Adrenal gland (tissue), 12 donors: ENCODE measurements around the gene ACY1. TPM values are rescaled to one million over a fixed set of nuclear protein-coding genes. Genes with fewer than 3 reads are reported as not detected.

Source experiments
- DNase-seq, 7 donors: peaks; one replicate each; pipeline ENCODE4 v3.0.0-alpha.2; 2019 to 2020
- H3K27ac ChIP-seq, 5 donors: fragments of 200-600 bp; sonication (generic) in 4 of 5; 1 replicate in 3 of 5; 2 replicates in 2 of 5; pipeline versions ENCODE4 v1.5.1 to v1.8.0; 2016 to 2020; ENCODE audit warnings: mild to moderate bottlenecking in 1 of 5
- H3K27me3 ChIP-seq: fragments of 200-600 bp; 2 replicates; pipeline ENCODE4 v1.8.0; 2021
- H3K36me3 ChIP-seq, 2 donors: fragments of 200-600 bp; replicated peaks in 1 of 2; 1 replicate in 1 of 2; 2 replicates in 1 of 2; pipeline versions ENCODE4 v1.5.1 to v1.8.0; 2018 to 2022
- H3K4me1 ChIP-seq, 2 donors: fragments of 200-600 bp; replicated peaks in 1 of 2; 1 replicate in 1 of 2; 2 replicates in 1 of 2; pipeline versions ENCODE4 v1.5.1 to v1.8.0; 2018 to 2021
- H3K4me3 ChIP-seq, 4 donors: fragments of 200-600 bp; sonication (generic) in 3 of 4; one replicate each; pipeline ENCODE4 v1.5.1; 2016 to 2018
- H3K9me3 ChIP-seq, 3 donors: fragments of 200-600 bp; sonication (generic) in 1 of 3; replicated peaks in 1 of 3; 1 replicate in 2 of 3; 2 replicates in 1 of 3; pipeline versions ENCODE4 v1.5.1 to v1.8.0; 2016 to 2021
- CTCF ChIP-seq, 6 experiments: fragments of 450-650 bp in 4 of 6; fragments of 200-600 bp in 2 of 6; sonication (generic) in 1 of 6; IDR thresholded peaks; 1 replicate in 5 of 6; 2 replicates in 1 of 6; pipeline versions ENCODE4 v1.5.1 to v1.8.0; 2016 to 2021; ENCODE audit warnings: antibody characterized with exemption in 6 of 6, mild to moderate bottlenecking in 2 of 6, moderate library complexity in 1 of 6
- POLR2A ChIP-seq, 2 donors: fragments of 450-650 bp; IDR thresholded peaks; one replicate each; pipeline ENCODE4 v1.6.1; 2017; ENCODE audit warnings: antibody characterized with exemption in 2 of 2, mild to moderate bottlenecking in 2 of 2, moderate library complexity in 1 of 2
- WGBS, 4 donors: extraction: QIAGEN DNeasy Blood & Tissue Kit in 2 of 4; methylation state at CpG; one replicate each; pipeline versions ENCODE4 v1.1.5 to v1.1.7; 2013 to 2017; 5-methylcytosine and 5-hydroxymethylcytosine counted together
- intact Hi-C, 2 donors: fragments of 100-400 bp; cut with DNase I; formaldehyde crosslinking; loops; one replicate each; pipeline versions ENCODE4 v1.14.1 to v1.15.0; 2022 to 2023
- polyA plus RNA-seq, 3 donors: library from polyadenylated mRNA; stranded (reverse); fragments of 200-250 nt in 2 of 3; fragments of 350-450 nt in 1 of 3; fragmentation: Illumina TruSeq in 1 of 3; extraction: RNeasy Lipid Tissue Mini Kit (QIAGEN cat#74804) in 1 of 3; gene quantifications; one replicate each; pipeline ENCODE4 v1.2.3, GENCODE V29; 2013 to 2014
- total RNA-seq, 9 donors: library from RNA; depleted of rRNA in 4 of 9; stranded (reverse); fragments of >200 nt in 4 of 9; fragments of 120-200 nt in 1 of 9; fragmentation: NEBNext Ultra II Directional in 1 of 9; extraction: Animal tissue kit (Norgen Biotek cat#: 25700) in 1 of 9; gene quantifications; one replicate each; pipeline versions ENCODE4 v1.1.0 to v1.2.4, GENCODE V29; 2013 to 2023
- donor health status: healthy with polysubstance abuse.
- donor health status: Bipolar disorder and iron deficiency.
- donor health status: DM: yes; HTN: yes; CAD: no.
- donor health status: DM: no; HTN: no; CAD: no.
- donor health status: DM: no; HTN: no; CAD: no.
- donor health status: DM: yes; HTN: yes; CAD: no.

Gene ACY1
- total and polyA plus RNA-seq, 12 donors, result 37.3 to 122 (median 74.2) TPM

GRCh38 chr3:51955893-51956770 is 27.2 kb upstream of the ACY1 start:
- peak; percentile 55 to 80 (median 65) for DNase-seq
- H3K9me3 ChIP-seq, result no peaks in the 10 kb centered on the region
- H3K4me1 ChIP-seq, result peaks cover 9 to 11% of the 10 kb centered on the region in 2 donors
- peak overlapping the region in 4 of 5 donors; percentile 44 to 80 (median 72) for H3K27ac ChIP-seq
- intact Hi-C loops, result no loop called here
- TF ChIP-seq CTCF (IDR thresholded peaks at IDR 0.05) (peak; percentile 5 to 73 (median 34)), POLR2A (IDR thresholded peaks at IDR 0.05) (peak in 1 of 2 donors; percentile 15)
- H3K27me3 ChIP-seq, result no peaks in the 10 kb centered on the region
- peaks cover 0 to 8% of the 10 kb centered on the region in 2 donors for H3K36me3 ChIP-seq
- H3K4me3 ChIP-seq, result peak overlapping the region in 1 of 4 donors; percentile 63
- WGBS, 4 donors, result 3 to 27% (median 5%) methylated on average over 7 to 97 of the region's 97 CpGs

GRCh38 chr3:51957520-51958205 is 25.7 kb upstream of the ACY1 start:
- no peak overlapping the region for H3K4me3 ChIP-seq

GRCh38 chr3:51958603-51959521 is 24.5 kb upstream of the ACY1 start:
- intact Hi-C loops, result no loop called here
- no peak for DNase-seq
- H3K27ac ChIP-seq, result no peak overlapping the region
- peaks cover 9 to 11% of the 10 kb centered on the region in 2 donors for H3K4me1 ChIP-seq
- peaks cover 0 to 8% of the 10 kb centered on the region in 2 donors for H3K36me3 ChIP-seq
- no peaks in the 10 kb centered on the region for H3K9me3 ChIP-seq
- H3K27me3 ChIP-seq, result no peaks in the 10 kb centered on the region
- TF ChIP-seq POLR2A (IDR thresholded peaks at IDR 0.05) (no peak), CTCF (IDR thresholded peaks at IDR 0.05) (no peak)
- no peak overlapping the region for H3K4me3 ChIP-seq
- 94 to 95% (median 94%) methylated on average over 15 to 20 of the region's 20 CpGs for WGBS, 4 donors

More at GRCh38 chr3:51957520-51958205, 25.7 kb upstream of the ACY1 start:
- TF ChIP-seq CTCF (IDR thresholded peaks at IDR 0.05) (no peak), POLR2A (IDR thresholded peaks at IDR 0.05) (no peak)
- peaks cover 9 to 11% of the 10 kb centered on the region in 2 donors for H3K4me1 ChIP-seq
- no peaks in the 10 kb centered on the region for H3K9me3 ChIP-seq
- peaks cover 0 to 8% of the 10 kb centered on the region in 2 donors for H3K36me3 ChIP-seq
- H3K27me3 ChIP-seq, result no peaks in the 10 kb centered on the region
- H3K27ac ChIP-seq, result no peak overlapping the region
- intact Hi-C loops, result no loop called here
- 92 to 96% (median 95%) methylated on average over 8 to 15 of the region's 15 CpGs for WGBS, 4 donors
- DNase-seq, result no peak
